Lung (tissue), 12 donors: Measurements from ENCODE around the gene TBC1D13. TPM values are rescaled to one million over a fixed set of nuclear protein-coding genes. Genes with fewer than 3 reads are reported as not detected.

Experiments
- ATAC-seq: fragments of 200-7000 bp; cut with Tn5 transposase; one replicate; pipeline ENCODE4 v1.9.1; 2020; ENCODE audit warnings: moderate number of reproducible peaks; ENCODE audit not compliant: insufficient read depth, low FRiP score
- DNase-seq, 3 donors: peaks; one replicate each; pipeline ENCODE4 v3.0.0-alpha.2; 2013 to 2017
- H3K27ac ChIP-seq, 2 donors: one replicate each; pipeline ENCODE4 v1.5.1; 2013; ENCODE audit warnings: mild to moderate bottlenecking in 2 of 2, moderate library complexity in 2 of 2, control low read depth in 1 of 2, inconsistent platforms in 1 of 2, low read depth in 1 of 2, low read length in 1 of 2
- H3K27me3 ChIP-seq, 3 donors: one replicate each; pipeline ENCODE4 v1.5.1; 2013; ENCODE audit warnings: low read length in 2 of 3; ENCODE audit not compliant: control insufficient read depth in 3 of 3, insufficient read depth in 3 of 3
- H3K36me3 ChIP-seq, 4 donors: one replicate each; pipeline ENCODE4 v1.5.1; 2013; ENCODE audit warnings: low read length in 4 of 4, mild to moderate bottlenecking in 1 of 4, moderate library complexity in 1 of 4; ENCODE audit not compliant: control insufficient read depth in 4 of 4, insufficient read depth in 4 of 4
- H3K4me1 ChIP-seq, 5 donors: one replicate each; pipeline ENCODE4 v1.5.1; 2013; ENCODE audit warnings: low read length in 5 of 5, mild to moderate bottlenecking in 2 of 5, moderate library complexity in 1 of 5; ENCODE audit not compliant: control insufficient read depth in 5 of 5, insufficient read depth in 5 of 5
- H3K4me3 ChIP-seq: one replicate; pipeline ENCODE4 v1.5.1; 2013; ENCODE audit warnings: mild to moderate bottlenecking, control low read depth, moderate library complexity
- H3K9ac ChIP-seq, 2 donors: one replicate each; pipeline ENCODE4 v1.5.1; 2013; ENCODE audit warnings: low read length in 2 of 2, control low read depth in 1 of 2; ENCODE audit not compliant: insufficient read depth in 1 of 2
- H3K9me3 ChIP-seq, 4 donors: one replicate each; pipeline ENCODE4 v1.5.1; 2013; ENCODE audit warnings: low read length in 3 of 4, mild to moderate bottlenecking in 1 of 4, moderate library complexity in 1 of 4; ENCODE audit not compliant: control insufficient read depth in 4 of 4, insufficient read depth in 3 of 4
- WGBS, 2 donors: extraction: QIAGEN DNeasy Blood & Tissue Kit; methylation state at CpG; one replicate each; pipeline ENCODE4 v1.1.7; 2013; 5-methylcytosine and 5-hydroxymethylcytosine counted together
- polyA plus RNA-seq, 2 donors: library from polyadenylated mRNA; stranded (reverse); fragments of 200-250 nt; gene quantifications; one replicate each; pipeline ENCODE4 v1.2.1, GENCODE V29; 2013
- total RNA-seq, 2 donors: library from RNA; depleted of rRNA in 1 of 2; stranded (reverse); fragments of >200 nt in 1 of 2; gene quantifications; one replicate each; pipeline ENCODE4 v1.2.1, GENCODE V29; 2014 to 2021
- TF ChIP-seq, protein P1 (sequence below): IDR thresholded peaks from 2 replicates; pipeline ENCODE4 v1.5.1; 2012; ENCODE audit warnings: mild to moderate bottlenecking; ENCODE audit errors: control extremely low read depth, extremely low read depth
- donor health status: control.
- donor health status: control.
- donor health status: Bipolar disorder and iron deficiency.
- donor health status: healthy.
- donor health status: DM: yes; HTN: yes; CAD: no.

Gene TBC1D13
- total and polyA plus RNA-seq, 4 donors, result 9.7 to 27.7 (median 14.1) TPM

DNA sequence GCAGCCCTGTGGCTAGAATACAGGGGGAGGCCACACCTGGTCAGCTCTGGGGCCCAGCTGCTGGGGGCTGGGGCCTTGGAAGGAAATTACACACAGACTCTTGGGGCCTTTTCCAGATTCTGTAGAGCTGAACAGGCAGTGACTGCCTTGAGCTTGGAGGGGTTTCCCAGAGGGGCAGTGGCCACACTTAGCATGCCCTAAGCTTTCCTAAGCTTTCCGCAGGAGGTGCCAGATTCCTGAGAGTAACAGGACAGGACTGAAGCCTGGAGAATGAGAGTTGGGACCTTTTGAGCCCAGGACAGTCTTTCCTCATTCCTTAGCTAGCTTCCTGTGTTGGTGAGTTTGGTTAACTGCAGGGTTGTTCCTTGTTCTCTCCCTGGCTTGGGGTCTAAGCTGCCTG is 1.4 kb downstream of the TBC1D13 start:
- DNase-seq (no peak), ATAC-seq (no peak)
- no peak overlapping the region for H3K27ac ChIP-seq
- no peaks in the 10 kb centered on the region for H3K27me3 ChIP-seq
- 85 to 94% methylated on average over 1 of the region's 1 CpG for WGBS, 2 donors
- H3K9me3 ChIP-seq, result no peaks in the 10 kb centered on the region
- H3K4me3 ChIP-seq, result no peak overlapping the region
- H3K36me3 ChIP-seq, result peaks cover 3 to 27% (median 25%) of the 10 kb centered on the region in 4 donors
- peaks cover 0 to 9% (median 5%) of the 10 kb centered on the region in 5 donors for H3K4me1 ChIP-seq
- H3K9ac ChIP-seq, result no peak overlapping the region
- TF ChIP-seq, protein P1, sequence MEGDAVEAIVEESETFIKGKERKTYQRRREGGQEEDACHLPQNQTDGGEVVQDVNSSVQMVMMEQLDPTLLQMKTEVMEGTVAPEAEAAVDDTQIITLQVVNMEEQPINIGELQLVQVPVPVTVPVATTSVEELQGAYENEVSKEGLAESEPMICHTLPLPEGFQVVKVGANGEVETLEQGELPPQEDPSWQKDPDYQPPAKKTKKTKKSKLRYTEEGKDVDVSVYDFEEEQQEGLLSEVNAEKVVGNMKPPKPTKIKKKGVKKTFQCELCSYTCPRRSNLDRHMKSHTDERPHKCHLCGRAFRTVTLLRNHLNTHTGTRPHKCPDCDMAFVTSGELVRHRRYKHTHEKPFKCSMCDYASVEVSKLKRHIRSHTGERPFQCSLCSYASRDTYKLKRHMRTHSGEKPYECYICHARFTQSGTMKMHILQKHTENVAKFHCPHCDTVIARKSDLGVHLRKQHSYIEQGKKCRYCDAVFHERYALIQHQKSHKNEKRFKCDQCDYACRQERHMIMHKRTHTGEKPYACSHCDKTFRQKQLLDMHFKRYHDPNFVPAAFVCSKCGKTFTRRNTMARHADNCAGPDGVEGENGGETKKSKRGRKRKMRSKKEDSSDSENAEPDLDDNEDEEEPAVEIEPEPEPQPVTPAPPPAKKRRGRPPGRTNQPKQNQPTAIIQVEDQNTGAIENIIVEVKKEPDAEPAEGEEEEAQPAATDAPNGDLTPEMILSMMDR, result no peak

DNA sequence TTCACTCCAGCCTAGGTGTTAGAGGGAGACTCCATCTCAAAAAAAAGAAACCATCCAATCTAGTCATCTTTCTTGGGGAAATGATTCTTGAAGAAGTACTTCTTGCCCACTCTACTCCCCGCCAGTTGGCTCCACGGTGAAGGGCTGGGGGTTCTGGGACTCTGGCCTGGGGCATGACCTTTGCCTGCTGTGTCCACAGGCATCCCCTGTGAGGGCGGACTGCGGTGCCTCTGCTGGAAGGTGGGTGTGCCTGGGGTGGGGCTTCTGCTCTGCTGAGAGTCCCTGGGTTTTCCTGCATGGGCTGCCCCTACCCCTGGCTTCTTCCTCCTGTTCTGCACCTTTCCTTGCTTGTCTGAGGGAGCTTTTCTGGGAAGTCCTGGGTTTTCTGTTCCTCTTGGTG is 3.5 kb downstream of the TBC1D13 start:
- TF ChIP-seq, protein P1, result no peak
- no peak for DNase-seq
- Histone ChIP-seq H3K9me3 (no peaks in the 10 kb centered on the region), H3K36me3 (peaks cover 3 to 35% (median 32%) of the 10 kb centered on the region in 4 donors), H3K27me3 (no peaks in the 10 kb centered on the region), H3K9ac (no peak overlapping the region), H3K4me3 (no peak overlapping the region), H3K27ac (no peak overlapping the region), H3K4me1 (peaks cover 0 to 9% (median 5%) of the 10 kb centered on the region in 5 donors)
- ATAC-seq, result no peak
- 92 to 95% methylated on average over 4 of the region's 4 CpGs for WGBS, 2 donors

DNA sequence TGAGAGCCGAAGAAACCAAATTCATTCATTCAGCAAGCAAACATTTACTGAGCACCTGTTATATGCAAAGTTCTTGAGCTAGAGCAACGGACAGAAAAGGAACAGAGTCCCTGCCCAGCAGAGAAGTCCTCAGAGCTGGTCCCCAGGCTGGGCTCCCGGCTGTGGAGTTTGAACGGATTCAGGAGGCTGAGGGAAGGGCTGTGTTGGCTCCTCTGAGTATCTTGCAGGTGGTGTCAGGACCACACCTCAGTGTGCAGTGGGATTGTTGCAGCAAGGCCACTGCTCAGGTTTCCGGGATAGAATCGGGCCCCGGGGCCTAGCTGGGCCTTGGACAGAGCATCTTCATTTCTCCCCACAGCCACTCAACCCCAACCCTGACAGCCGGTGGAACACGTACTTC is 5.1 kb downstream of the TBC1D13 start:
- TF ChIP-seq, protein P1, result no peak
- Histone ChIP-seq H3K27ac (no peak overlapping the region), H3K9me3 (no peaks in the 10 kb centered on the region), H3K36me3 (peaks cover 6 to 39% (median 35%) of the 10 kb centered on the region in 4 donors), H3K9ac (no peak overlapping the region), H3K4me3 (no peak overlapping the region), H3K27me3 (no peaks in the 10 kb centered on the region), H3K4me1 (peaks cover 0 to 9% (median 5%) of the 10 kb centered on the region in 5 donors)
- DNase-seq (no peak), ATAC-seq (no peak)
- WGBS, 2 donors, result 95 to 99% methylated on average over 9 of the region's 9 CpGs
